ENCODE results near the gene HES1. TPM values are rescaled to one million over a fixed set of nuclear protein-coding genes. Genes with fewer than 3 reads are reported as not detected.
A peak's percentile ranks its signal among the peaks of the same experiment; 100 is the strongest.

The HES1 gene
- total and polyA plus RNA-seq, 9 of the 15 experiments (the other 6 are each of a cell fraction or from before 2014, with no cell fraction given), result 3.4 to 37.0 (median 19.3) TPM

DNA sequence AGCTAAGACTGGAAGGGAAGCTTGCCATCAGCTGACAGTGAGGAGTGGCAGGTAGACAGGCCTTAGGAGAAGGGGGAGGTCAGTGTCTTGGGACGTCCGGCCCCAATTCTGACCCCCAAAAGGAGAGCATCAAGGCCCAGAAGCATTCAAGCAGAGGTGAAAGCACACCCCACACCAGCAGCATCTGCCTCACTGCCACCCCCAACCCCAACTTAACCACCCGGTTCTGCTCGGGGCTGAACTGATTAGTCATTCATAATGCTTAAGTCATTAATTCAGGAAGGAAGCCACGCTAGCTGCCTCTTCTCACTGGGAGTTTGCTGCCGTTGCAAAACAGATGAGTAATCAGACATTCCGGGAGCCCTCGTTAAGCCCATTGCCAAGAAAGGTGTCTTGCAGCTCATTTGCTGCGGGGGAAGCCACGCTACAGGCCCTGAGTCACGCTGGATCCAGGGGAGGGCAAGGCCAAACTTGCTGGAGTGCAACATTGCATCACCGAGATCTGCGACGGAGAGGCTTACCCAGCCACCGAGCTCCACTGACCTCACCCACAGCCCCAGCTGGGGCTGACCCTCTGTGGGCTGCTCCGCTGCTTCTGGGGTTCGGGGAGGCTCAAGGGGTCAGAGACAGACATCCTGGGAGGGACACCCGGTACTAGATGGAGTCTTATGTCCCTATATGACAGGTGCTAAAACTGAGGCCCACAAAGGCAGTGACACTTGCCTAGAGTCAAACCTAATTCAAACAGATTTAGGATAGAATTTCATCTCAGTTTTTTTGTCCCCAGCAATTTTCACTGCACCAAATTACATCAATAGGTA, 46.4 kb upstream of the HES1 start (continued):
- TF ChIP-seq, protein P1, sequence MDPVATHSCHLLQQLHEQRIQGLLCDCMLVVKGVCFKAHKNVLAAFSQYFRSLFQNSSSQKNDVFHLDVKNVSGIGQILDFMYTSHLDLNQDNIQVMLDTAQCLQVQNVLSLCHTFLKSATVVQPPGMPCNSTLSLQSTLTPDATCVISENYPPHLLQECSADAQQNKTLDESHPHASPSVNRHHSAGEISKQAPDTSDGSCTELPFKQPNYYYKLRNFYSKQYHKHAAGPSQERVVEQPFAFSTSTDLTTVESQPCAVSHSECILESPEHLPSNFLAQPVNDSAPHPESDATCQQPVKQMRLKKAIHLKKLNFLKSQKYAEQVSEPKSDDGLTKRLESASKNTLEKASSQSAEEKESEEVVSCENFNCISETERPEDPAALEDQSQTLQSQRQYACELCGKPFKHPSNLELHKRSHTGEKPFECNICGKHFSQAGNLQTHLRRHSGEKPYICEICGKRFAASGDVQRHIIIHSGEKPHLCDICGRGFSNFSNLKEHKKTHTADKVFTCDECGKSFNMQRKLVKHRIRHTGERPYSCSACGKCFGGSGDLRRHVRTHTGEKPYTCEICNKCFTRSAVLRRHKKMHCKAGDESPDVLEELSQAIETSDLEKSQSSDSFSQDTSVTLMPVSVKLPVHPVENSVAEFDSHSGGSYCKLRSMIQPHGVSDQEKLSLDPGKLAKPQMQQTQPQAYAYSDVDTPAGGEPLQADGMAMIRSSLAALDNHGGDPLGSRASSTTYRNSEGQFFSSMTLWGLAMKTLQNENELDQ (CRISPR knock-in tag; IDR thresholded peaks at IDR 0.05; ENCODE audit: borderline replicate concordance), result no peak
- no peak for TF ChIP-seq LARP7 (IDR thresholded peaks at IDR 0.05)
- TF ChIP-seq POU5F1 (IDR thresholded peaks at IDR 0.05; ENCODE audit: borderline replicate concordance, low read depth, low read length, partially characterized antibody), result no peak
- TF ChIP-seq MEIS2 (IDR thresholded peaks at IDR 0.05; ENCODE audit: partially characterized antibody), result no peak
- TF ChIP-seq, protein P2, sequence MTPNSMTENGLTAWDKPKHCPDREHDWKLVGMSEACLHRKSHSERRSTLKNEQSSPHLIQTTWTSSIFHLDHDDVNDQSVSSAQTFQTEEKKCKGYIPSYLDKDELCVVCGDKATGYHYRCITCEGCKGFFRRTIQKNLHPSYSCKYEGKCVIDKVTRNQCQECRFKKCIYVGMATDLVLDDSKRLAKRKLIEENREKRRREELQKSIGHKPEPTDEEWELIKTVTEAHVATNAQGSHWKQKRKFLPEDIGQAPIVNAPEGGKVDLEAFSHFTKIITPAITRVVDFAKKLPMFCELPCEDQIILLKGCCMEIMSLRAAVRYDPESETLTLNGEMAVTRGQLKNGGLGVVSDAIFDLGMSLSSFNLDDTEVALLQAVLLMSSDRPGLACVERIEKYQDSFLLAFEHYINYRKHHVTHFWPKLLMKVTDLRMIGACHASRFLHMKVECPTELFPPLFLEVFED (CRISPR knock-in tag; conservative IDR thresholded peaks at IDR 0.05), result no peak
- 0 out of 2 replicates have a peak, but pooled peaks have one; percentile 16 for TF ChIP-seq PYGO2 (tag; IDR thresholded peaks at IDR 0.05)
- TF ChIP-seq, protein P3, sequence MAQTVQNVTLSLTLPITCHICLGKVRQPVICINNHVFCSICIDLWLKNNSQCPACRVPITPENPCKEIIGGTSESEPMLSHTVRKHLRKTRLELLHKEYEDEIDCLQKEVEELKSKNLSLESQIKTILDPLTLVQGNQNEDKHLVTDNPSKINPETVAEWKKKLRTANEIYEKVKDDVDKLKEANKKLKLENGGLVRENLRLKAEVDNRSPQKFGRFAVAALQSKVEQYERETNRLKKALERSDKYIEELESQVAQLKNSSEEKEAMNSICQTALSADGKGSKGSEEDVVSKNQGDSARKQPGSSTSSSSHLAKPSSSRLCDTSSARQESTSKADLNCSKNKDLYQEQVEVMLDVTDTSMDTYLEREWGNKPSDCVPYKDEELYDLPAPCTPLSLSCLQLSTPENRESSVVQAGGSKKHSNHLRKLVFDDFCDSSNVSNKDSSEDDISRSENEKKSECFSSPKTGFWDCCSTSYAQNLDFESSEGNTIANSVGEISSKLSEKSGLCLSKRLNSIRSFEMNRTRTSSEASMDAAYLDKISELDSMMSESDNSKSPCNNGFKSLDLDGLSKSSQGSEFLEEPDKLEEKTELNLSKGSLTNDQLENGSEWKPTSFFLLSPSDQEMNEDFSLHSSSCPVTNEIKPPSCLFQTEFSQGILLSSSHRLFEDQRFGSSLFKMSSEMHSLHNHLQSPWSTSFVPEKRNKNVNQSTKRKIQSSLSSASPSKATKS (CRISPR knock-in tag; IDR thresholded peaks at IDR 0.05), result no peak
- no peak for TF ChIP-seq ZNF146 (CRISPR knock-in tag; IDR thresholded peaks at IDR 0.05; ENCODE audit: unreplicated experiment)
- TF ChIP-seq, protein P4, sequence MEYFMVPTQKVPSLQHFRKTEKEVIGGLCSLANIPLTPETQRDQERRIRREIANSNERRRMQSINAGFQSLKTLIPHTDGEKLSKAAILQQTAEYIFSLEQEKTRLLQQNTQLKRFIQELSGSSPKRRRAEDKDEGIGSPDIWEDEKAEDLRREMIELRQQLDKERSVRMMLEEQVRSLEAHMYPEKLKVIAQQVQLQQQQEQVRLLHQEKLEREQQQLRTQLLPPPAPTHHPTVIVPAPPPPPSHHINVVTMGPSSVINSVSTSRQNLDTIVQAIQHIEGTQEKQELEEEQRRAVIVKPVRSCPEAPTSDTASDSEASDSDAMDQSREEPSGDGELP (CRISPR knock-in tag; IDR thresholded peaks at IDR 0.05; ENCODE audit: borderline replicate concordance), result peak; percentile 98
- peak in 1 of 2 experiments; percentile 89; a peak in 2 of 3 replicates for TF ChIP-seq CBX3 (IDR thresholded peaks at IDR 0.05; ENCODE audit: borderline replicate concordance in 1 of 2, low read length in 2 of 2)
- TF ChIP-seq RBM14 (IDR thresholded peaks at IDR 0.05; ENCODE audit: borderline replicate concordance, insufficient read depth, low read depth, low read length), result no peak
- TF ChIP-seq RBM34 (IDR thresholded peaks at IDR 0.05; ENCODE audit: borderline replicate concordance, insufficient read depth, low read length), result no peak
- TF ChIP-seq, protein P5, sequence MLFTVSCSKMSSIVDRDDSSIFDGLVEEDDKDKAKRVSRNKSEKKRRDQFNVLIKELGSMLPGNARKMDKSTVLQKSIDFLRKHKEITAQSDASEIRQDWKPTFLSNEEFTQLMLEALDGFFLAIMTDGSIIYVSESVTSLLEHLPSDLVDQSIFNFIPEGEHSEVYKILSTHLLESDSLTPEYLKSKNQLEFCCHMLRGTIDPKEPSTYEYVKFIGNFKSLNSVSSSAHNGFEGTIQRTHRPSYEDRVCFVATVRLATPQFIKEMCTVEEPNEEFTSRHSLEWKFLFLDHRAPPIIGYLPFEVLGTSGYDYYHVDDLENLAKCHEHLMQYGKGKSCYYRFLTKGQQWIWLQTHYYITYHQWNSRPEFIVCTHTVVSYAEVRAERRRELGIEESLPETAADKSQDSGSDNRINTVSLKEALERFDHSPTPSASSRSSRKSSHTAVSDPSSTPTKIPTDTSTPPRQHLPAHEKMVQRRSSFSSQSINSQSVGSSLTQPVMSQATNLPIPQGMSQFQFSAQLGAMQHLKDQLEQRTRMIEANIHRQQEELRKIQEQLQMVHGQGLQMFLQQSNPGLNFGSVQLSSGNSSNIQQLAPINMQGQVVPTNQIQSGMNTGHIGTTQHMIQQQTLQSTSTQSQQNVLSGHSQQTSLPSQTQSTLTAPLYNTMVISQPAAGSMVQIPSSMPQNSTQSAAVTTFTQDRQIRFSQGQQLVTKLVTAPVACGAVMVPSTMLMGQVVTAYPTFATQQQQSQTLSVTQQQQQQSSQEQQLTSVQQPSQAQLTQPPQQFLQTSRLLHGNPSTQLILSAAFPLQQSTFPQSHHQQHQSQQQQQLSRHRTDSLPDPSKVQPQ (CRISPR knock-in tag; IDR thresholded peaks at IDR 0.05; ENCODE audit: borderline replicate concordance), result no peak
- no peak for TF ChIP-seq PRMT5 (CRISPR knock-in tag; IDR thresholded peaks at IDR 0.05)
- peak; percentile 93 for TF ChIP-seq CTBP1 (IDR thresholded peaks at IDR 0.05; ENCODE audit: borderline replicate concordance)
- TF ChIP-seq RBFOX2 (IDR thresholded peaks at IDR 0.05; ENCODE audit: low read depth, low read length), result peak; percentile 81
- peak; percentile 57; the same call in 1 of the 2 replicates for TF ChIP-seq MTA1 (IDR thresholded peaks at IDR 0.05; ENCODE audit: borderline replicate concordance)
